K562 (cell line): ENCODE results near the gene TNNT2. TPM values are rescaled to one million over a fixed set of nuclear protein-coding genes. Genes with fewer than 3 reads are reported as not detected.

ENCODE experiments used
- ATAC-seq: fragments of 200-7000 bp; cut with Tn5 transposase; 3 replicates; pipeline ENCODE4 v1.9.1; 2020; ENCODE audit warnings: moderate library complexity
- BruUV-seq: library from RNA; stranded (reverse); fragments of 400-500 nt; replicated peaks from 2 replicates; lab custom pipeline; 2021; lab: Mats Ljungman, UMichigan
- CTCF ChIA-PET: fragments of 300-600 bp; formaldehyde crosslinking; extraction: SDS; loops from one replicate; lab custom pipeline; 2021; ENCODE audit warnings: low intra/inter-chr PET ratio; lab: Yijun Ruan, JAX
- POLR2A ChIA-PET: fragments of 300-600, 350-650 bp; sonication (Branson Sonifier 250); formaldehyde crosslinking; extraction: SDS; loops from one replicate; lab custom pipeline; 2021; ENCODE audit warnings: antibody characterized with exemption, inconsistent platforms; lab: Yijun Ruan, JAX
- DNase-seq, 4 experiments: peaks; one replicate each; pipeline versions ENCODE4 v3.0.0 to v3.0.0-alpha.2; 2011 to 2018; ENCODE audit warnings: low spot score in 3 of 4, mixed read lengths in 3 of 4; ENCODE audit errors: extremely low read depth in 1 of 4
- FAIRE-seq: peaks from 2 replicates; lab custom pipeline; 2011; peaks lifted over from hg19 to GRCh38; lab: Jason Lieb, UNC
- H2AFZ ChIP-seq: 2 replicates; pipeline ENCODE4 v1.6.0; 2011; ENCODE audit warnings: low read depth, low read length, control low read depth, inconsistent platforms
- H3K27ac ChIP-seq: fragments of 200-600 bp; 3 replicates; pipeline ENCODE4 v1.8.0; 2011; ENCODE audit warnings: low read depth, mild to moderate bottlenecking, control low read depth, inconsistent platforms, low read length, moderate library complexity, mixed read lengths; ENCODE audit errors: extremely low read depth
- H3K27me3 ChIP-seq, 2 experiments: fragments of 300-600 bp in 1 of 2; 2 replicates in 1 of 2; 3 replicates in 1 of 2; pipeline versions ENCODE4 v1.6.0 to v1.8.0; 2011; ENCODE audit warnings: inconsistent platforms in 2 of 2, low read length in 2 of 2, mild to moderate bottlenecking in 1 of 2, mixed read lengths in 1 of 2, moderate library complexity in 1 of 2; ENCODE audit not compliant: control insufficient read depth in 2 of 2, insufficient read depth in 2 of 2
- H3K36me3 ChIP-seq: fragments of 300-600 bp; 3 replicates; pipeline ENCODE4 v1.8.0; 2011; ENCODE audit warnings: mild to moderate bottlenecking, low read length, inconsistent platforms; ENCODE audit not compliant: control insufficient read depth, insufficient read depth
- H3K4me1 ChIP-seq, 2 experiments: fragments of 200-600 bp in 1 of 2; replicated peaks in 1 of 2; 2 replicates in 1 of 2; 3 replicates in 1 of 2; pipeline versions ENCODE4 v1.5.1 to v1.8.0; 2011; ENCODE audit warnings: inconsistent platforms in 2 of 2, low read length in 2 of 2, mild to moderate bottlenecking in 1 of 2, mixed read lengths in 1 of 2, moderate library complexity in 1 of 2; ENCODE audit not compliant: control insufficient read depth in 2 of 2, insufficient read depth in 2 of 2
- H3K4me2 ChIP-seq: 2 replicates; pipeline ENCODE4 v1.6.1; 2011; ENCODE audit warnings: low read length, control low read depth, inconsistent platforms, mixed read lengths; ENCODE audit not compliant: insufficient read depth
- H3K4me3 ChIP-seq: fragments of 200-600 bp; sonication (generic), shearing (Covaris generic); 2 replicates; pipeline ENCODE4 v1.5.1; 2016; ENCODE audit warnings: control low read depth, inconsistent platforms
- H3K79me2 ChIP-seq: fragments of 200-600 bp; 3 replicates; pipeline ENCODE4 v1.8.0; 2011; ENCODE audit warnings: low read length, inconsistent platforms; ENCODE audit not compliant: control insufficient read depth, insufficient read depth
- H3K9ac ChIP-seq, 2 experiments: 2 replicates each; pipeline versions ENCODE4 v1.6.0 to v1.6.1; 2011; ENCODE audit warnings: low read depth in 2 of 2, low read length in 2 of 2, control low read depth in 1 of 2, inconsistent platforms in 1 of 2, mild to moderate bottlenecking in 1 of 2, mixed read lengths in 1 of 2; ENCODE audit not compliant: insufficient read depth in 1 of 2
- H3K9me1 ChIP-seq: one replicate; pipeline ENCODE4 v1.6.0; 2011; ENCODE audit warnings: inconsistent platforms, mild to moderate bottlenecking, low read length, moderate library complexity; ENCODE audit not compliant: control insufficient read depth, insufficient read depth
- H3K9me3 ChIP-seq: replicated peaks from 2 replicates; pipeline ENCODE4 v1.5.1; 2011; ENCODE audit warnings: low read depth, low read length, inconsistent platforms; ENCODE audit not compliant: control insufficient read depth, insufficient read depth
- H4K20me1 ChIP-seq: replicated peaks from 2 replicates; pipeline ENCODE4 v1.6.1; 2011; ENCODE audit warnings: low read length, inconsistent platforms, mixed read lengths; ENCODE audit not compliant: control insufficient read depth, insufficient read depth
- MXI1 ChIP-seq: IDR thresholded peaks from 2 replicates; pipeline ENCODE4 v1.6.1; 2011; ENCODE audit warnings: low read depth, mild to moderate bottlenecking, improper control_type of control experiment, low read length
- RFX1 ChIP-seq: fragments of 450-650 bp; IDR thresholded peaks from 2 replicates; pipeline ENCODE4 v1.6.1; 2016; ENCODE audit warnings: mild to moderate bottlenecking, moderate library complexity
- ZNF445 ChIP-seq: fragments of 250-450 bp; sonication (Bioruptor Pico); IDR thresholded peaks from 2 replicates; pipeline ENCODE4 v1.4.0; 2020; ENCODE audit warnings: low read depth, mild to moderate bottlenecking, moderate library complexity
- ZNF77 ChIP-seq: fragments of 250-450 bp; sonication (Bioruptor Pico); IDR thresholded peaks from 2 replicates; pipeline ENCODE4 v1.5.0; 2020
- WGBS: fragments of 100-300 bp; shearing (Covaris generic); methylation state at CpG from one replicate; pipeline ENCODE4 v1.1.6; 2016; ENCODE audit warnings: low coverage, mixed read lengths; ENCODE audit not compliant: insufficient coverage; ENCODE audit errors: missing lambda C conversion rate; 5-methylcytosine and 5-hydroxymethylcytosine counted together
- in situ Hi-C: fragments of 300-500 bp; cut with MboI; formaldehyde crosslinking; loops from 4 replicates; pipeline ENCODE4 v1.15.0; 2018; ENCODE audit warnings: inconsistent platforms, mixed read lengths
- intact Hi-C: fragments of 100-400 bp; cut with micrococcal nuclease; formaldehyde crosslinking; loops from 2 replicates; pipeline ENCODE4 v1.14.2; 2022
- polyA plus RNA-seq, 8 experiments: library from polyadenylated mRNA; depleted of rRNA in 4 of 8; stranded (reverse) in 5 of 8; unstranded in 3 of 8; fragments of >200 nt; fragmentation: Nextera tagmentation in 2 of 8; fragmentation: Illumina TruSeq in 1 of 8; extraction: Ambion mirVana in 2 of 8; extraction: Trizol in 1 of 8; gene quantifications; 2 replicates each; pipeline versions ENCODE4 v1.2.1 to v1.2.3, GENCODE V29; 2011 to 2014; ENCODE audit warnings: inconsistent platforms in 1 of 8, missing spikeins in 1 of 8
- total RNA-seq, 7 experiments: library from RNA; depleted of rRNA in 6 of 7; stranded (reverse); fragments of >200 nt in 6 of 7; fragmentation: Illumina TruSeq in 2 of 7; extraction: Trizol in 2 of 7; gene quantifications; 2 replicates each; pipeline versions ENCODE4 v1.2.1 to v1.2.3, GENCODE V29; 2011 to 2021; ENCODE audit warnings: low replicate concordance in 1 of 7
- TF ChIP-seq, protein P1 (sequence below): fragments of 450-650 bp; formaldehyde crosslinking; IDR thresholded peaks from 2 replicates; pipeline ENCODE4 v1.4.0; 2022; ENCODE audit warnings: missing genetic modification characterization
- TF ChIP-seq, protein P2 (sequence below): fragments of 450-650 bp; formaldehyde crosslinking; IDR thresholded peaks from 2 replicates; pipeline ENCODE4 v1.4.0; 2022; ENCODE audit warnings: missing genetic modification characterization

Gene TNNT2
- total and polyA plus RNA-seq, 9 of the 15 experiments (the other 6 are each of a cell fraction or from before 2014, with no cell fraction given): not detected

DNA sequence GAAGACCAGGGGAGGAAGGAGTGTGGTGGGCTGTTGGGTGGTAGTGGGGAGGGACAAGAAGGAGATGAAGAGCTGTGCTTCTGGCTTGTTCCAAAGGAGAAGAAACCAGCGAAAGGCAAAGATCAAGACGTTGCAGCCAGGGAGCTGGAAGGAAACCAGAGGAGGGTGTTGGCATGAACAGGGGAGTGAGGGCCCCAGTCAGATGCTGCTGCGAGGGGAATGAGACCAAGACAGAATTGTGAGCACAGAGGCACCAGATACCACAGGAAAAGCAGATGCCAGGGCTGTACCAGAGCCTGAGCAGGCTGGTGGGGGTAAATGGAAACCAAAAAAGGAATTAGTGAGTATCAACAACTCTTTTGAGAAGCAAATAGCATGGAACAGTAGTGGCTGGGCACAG is 15.6 kb upstream of the TNNT2 start:
- peaks cover 0 to 3% of the 10 kb centered on the region in 2 experiments; a peak in 1 of 5 replicates for H3K4me1 ChIP-seq
- no peaks in the 10 kb centered on the region for H3K79me2 ChIP-seq
- no peak for TF ChIP-seq RFX1
- TF ChIP-seq, protein P1, sequence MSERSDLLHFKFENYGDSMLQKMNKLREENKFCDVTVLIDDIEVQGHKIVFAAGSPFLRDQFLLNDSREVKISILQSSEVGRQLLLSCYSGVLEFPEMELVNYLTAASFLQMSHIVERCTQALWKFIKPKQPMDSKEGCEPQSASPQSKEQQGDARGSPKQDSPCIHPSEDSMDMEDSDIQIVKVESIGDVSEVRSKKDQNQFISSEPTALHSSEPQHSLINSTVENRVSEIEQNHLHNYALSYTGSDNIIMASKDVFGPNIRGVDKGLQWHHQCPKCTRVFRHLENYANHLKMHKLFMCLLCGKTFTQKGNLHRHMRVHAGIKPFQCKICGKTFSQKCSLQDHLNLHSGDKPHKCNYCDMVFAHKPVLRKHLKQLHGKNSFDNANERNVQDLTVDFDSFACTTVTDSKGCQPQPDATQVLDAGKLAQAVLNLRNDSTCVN: no peak
- TF ChIP-seq, protein P2, sequence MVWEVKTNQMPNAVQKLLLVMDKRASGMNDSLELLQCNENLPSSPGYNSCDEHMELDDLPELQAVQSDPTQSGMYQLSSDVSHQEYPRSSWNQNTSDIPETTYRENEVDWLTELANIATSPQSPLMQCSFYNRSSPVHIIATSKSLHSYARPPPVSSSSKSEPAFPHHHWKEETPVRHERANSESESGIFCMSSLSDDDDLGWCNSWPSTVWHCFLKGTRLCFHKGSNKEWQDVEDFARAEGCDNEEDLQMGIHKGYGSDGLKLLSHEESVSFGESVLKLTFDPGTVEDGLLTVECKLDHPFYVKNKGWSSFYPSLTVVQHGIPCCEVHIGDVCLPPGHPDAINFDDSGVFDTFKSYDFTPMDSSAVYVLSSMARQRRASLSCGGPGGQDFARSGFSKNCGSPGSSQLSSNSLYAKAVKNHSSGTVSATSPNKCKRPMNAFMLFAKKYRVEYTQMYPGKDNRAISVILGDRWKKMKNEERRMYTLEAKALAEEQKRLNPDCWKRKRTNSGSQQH (CRISPR knock-in tag): no peak
- no peak for TF ChIP-seq MXI1
- TF ChIP-seq ZNF445: no peak
- TF ChIP-seq ZNF77 (CRISPR knock-in tag): no peak
- BruUV-seq: no TSS peak
- in situ Hi-C loops (no loop called here), intact Hi-C loops (no loop called here)
- no peak for DNase-seq
- WGBS: 0% methylated on average over 3 of the region's 3 CpGs
- no peaks in the 10 kb centered on the region for H3K36me3 ChIP-seq
- H3K9ac ChIP-seq: no peak overlapping the region
- no peak overlapping the region for H3K27ac ChIP-seq
- H3K4me3 ChIP-seq: no peak overlapping the region
- FAIRE-seq: no peak
- H4K20me1 ChIP-seq: no peaks in the 10 kb centered on the region; the same call in 1 of the 2 replicates
- H3K27me3 ChIP-seq: peaks cover 28 to 84% of the 10 kb centered on the region in 2 experiments
- no peak overlapping the region for H3K4me2 ChIP-seq
- POLR2A ChIA-PET: interaction anchor here (1.2 kb wide), 1 partner anchor 24 kb away, joined by 3 read pairs; no protein-coding TSS in a partner anchor
- CTCF ChIA-PET: no interaction called here
- H2AFZ ChIP-seq: no peak overlapping the region
- no peaks in the 10 kb centered on the region for H3K9me1 ChIP-seq
- H3K9me3 ChIP-seq: no peaks in the 10 kb centered on the region
- ATAC-seq: no peak
